GM18861 (cell line): ENCODE data around the gene CCDC152.
"Not testable (repeated sequence)": the region's sequence is repeated elsewhere in the genome, so short reads cannot be mapped to it uniquely, and the experiment has no call there.

Source experiments
- ATAC-seq: cut with Tn5 transposase; IDR thresholded peaks from one replicate; pipeline ENCODE4 v1.9.1; 2021; ENCODE audit not compliant: unreplicated experiment

Gene CCDC152

GRCh38 chr5:42844408-42844807 lies 87.8 kb downstream of the CCDC152 start:
- not testable (repeated sequence) for ATAC-seq

GRCh38 chr5:42848545-42848944 lies 91.9 kb downstream of the CCDC152 start:
- ATAC-seq: no peak

GRCh38 chr5:42851481-42851880 lies 94.9 kb downstream of the CCDC152 start:
- ATAC-seq: no peak
